K562 (cell line): Measurements from ENCODE around the gene SERF2. TPM values are rescaled to one million over a fixed set of nuclear protein-coding genes. Genes with fewer than 3 reads are reported as not detected.

Experiments used
- ARHGAP35 ChIP-seq: fragments of 450-650 bp; IDR thresholded peaks from 2 replicates; pipeline ENCODE4 v1.6.1; 2018; ENCODE audit not compliant: partially characterized antibody
- E2F6 ChIP-seq, 2 experiments: IDR thresholded peaks; 2 replicates each; pipeline ENCODE4 v1.6.1; 2011; ENCODE audit warnings: borderline replicate concordance in 1 of 2, control low read depth in 1 of 2, low read depth in 1 of 2, low read length in 1 of 2, mild to moderate bottlenecking in 1 of 2, mixed read lengths in 1 of 2, moderate library complexity in 1 of 2; ENCODE audit not compliant: insufficient read depth in 1 of 2, insufficient read length in 1 of 2, poor library complexity in 1 of 2, severe bottlenecking in 1 of 2; ENCODE audit errors: extremely low read depth in 1 of 2
- ESRRA ChIP-seq: fragments of 450-650 bp; IDR thresholded peaks from 2 replicates; pipeline ENCODE4 v1.6.1; 2014; ENCODE audit warnings: low read depth, mild to moderate bottlenecking, moderate library complexity, borderline replicate concordance
- FOXP1 ChIP-seq: sonication (generic); formaldehyde crosslinking; IDR thresholded peaks from 2 replicates; pipeline ENCODE4 v1.8.0; 2022; ENCODE audit warnings: mild to moderate bottlenecking, missing genetic modification reagents
- NCOR1 ChIP-seq: fragments of 450-650 bp; IDR thresholded peaks from 2 replicates; pipeline ENCODE4 v1.6.1; 2016; ENCODE audit warnings: mild to moderate bottlenecking, moderate library complexity
- NFE2 ChIP-seq: IDR thresholded peaks from 2 replicates; pipeline ENCODE4 v1.6.1; 2014; ENCODE audit warnings: antibody characterized with exemption, low read depth
- NUFIP1 ChIP-seq: fragments of 450-650 bp; IDR thresholded peaks from 2 replicates; pipeline ENCODE4 v1.6.1; 2018; ENCODE audit not compliant: partially characterized antibody
- RNF2 ChIP-seq: sonication (generic); IDR thresholded peaks from 2 replicates; pipeline ENCODE4 v1.6.1; 2016
- SAFB2 ChIP-seq: fragments of 200-400 bp; formaldehyde crosslinking; IDR thresholded peaks from 2 replicates; pipeline ENCODE4 v1.6.1; 2018; ENCODE audit warnings: borderline replicate concordance, low read length, low read depth, moderate library complexity; ENCODE audit not compliant: severe bottlenecking
- ZNF133 ChIP-seq: fragments of 250-450 bp; sonication (Bioruptor Pico); IDR thresholded peaks from 2 replicates; pipeline ENCODE4 v1.4.0; 2020; ENCODE audit warnings: mild to moderate bottlenecking
- ZNF830 ChIP-seq: fragments of 250-450 bp; sonication (Bioruptor Pico); IDR thresholded peaks from 2 replicates; pipeline ENCODE4 v1.5.0; 2021; ENCODE audit warnings: mild to moderate bottlenecking
- polyA plus RNA-seq, 8 experiments: library from polyadenylated mRNA; depleted of rRNA in 4 of 8; stranded (reverse) in 5 of 8; unstranded in 3 of 8; fragments of >200 nt; fragmentation: Nextera tagmentation in 2 of 8; fragmentation: Illumina TruSeq in 1 of 8; extraction: Ambion mirVana in 2 of 8; extraction: Trizol in 1 of 8; gene quantifications; 2 replicates each; pipeline versions ENCODE4 v1.2.1 to v1.2.3, GENCODE V29; 2011 to 2014; ENCODE audit warnings: inconsistent platforms in 1 of 8, missing spikeins in 1 of 8
- total RNA-seq, 7 experiments: library from RNA; depleted of rRNA in 6 of 7; stranded (reverse); fragments of >200 nt in 6 of 7; fragmentation: Illumina TruSeq in 2 of 7; extraction: Trizol in 2 of 7; gene quantifications; 2 replicates each; pipeline versions ENCODE4 v1.2.1 to v1.2.3, GENCODE V29; 2011 to 2021; ENCODE audit warnings: low replicate concordance in 1 of 7
- TF ChIP-seq, protein P1 (sequence below): sonication (generic); formaldehyde crosslinking; IDR thresholded peaks from 2 replicates; pipeline ENCODE4 v1.8.0; 2022; ENCODE audit warnings: mild to moderate bottlenecking, missing genetic modification reagents
- TF ChIP-seq, protein P2 (sequence below): sonication (generic); formaldehyde crosslinking; IDR thresholded peaks from 2 replicates; pipeline ENCODE4 v1.8.0; 2023; ENCODE audit warnings: mild to moderate bottlenecking, missing genetic modification reagents
- TF ChIP-seq, protein P3 (sequence below): fragments of 200-400 bp; formaldehyde crosslinking; IDR thresholded peaks from 2 replicates; pipeline ENCODE4 v1.6.1; 2017; ENCODE audit warnings: mild to moderate bottlenecking, low read depth, low read length, moderate library complexity
- TF ChIP-seq, protein P4 (sequence below): fragments of 450-650 bp; IDR thresholded peaks from 2 replicates; pipeline ENCODE4 v1.7.0; 2016; ENCODE audit warnings: borderline replicate concordance
- TF ChIP-seq, protein P5 (sequence below): fragments of 450-650 bp; IDR thresholded peaks from 2 replicates; pipeline ENCODE4 v1.6.1; 2016; ENCODE audit warnings: low read depth, mild to moderate bottlenecking, moderate library complexity

Gene SERF2
- total and polyA plus RNA-seq, 9 of the 15 experiments (the other 6 are each of a cell fraction or from before 2014, with no cell fraction given) = 497 to 3,360 (median 867) TPM

DNA sequence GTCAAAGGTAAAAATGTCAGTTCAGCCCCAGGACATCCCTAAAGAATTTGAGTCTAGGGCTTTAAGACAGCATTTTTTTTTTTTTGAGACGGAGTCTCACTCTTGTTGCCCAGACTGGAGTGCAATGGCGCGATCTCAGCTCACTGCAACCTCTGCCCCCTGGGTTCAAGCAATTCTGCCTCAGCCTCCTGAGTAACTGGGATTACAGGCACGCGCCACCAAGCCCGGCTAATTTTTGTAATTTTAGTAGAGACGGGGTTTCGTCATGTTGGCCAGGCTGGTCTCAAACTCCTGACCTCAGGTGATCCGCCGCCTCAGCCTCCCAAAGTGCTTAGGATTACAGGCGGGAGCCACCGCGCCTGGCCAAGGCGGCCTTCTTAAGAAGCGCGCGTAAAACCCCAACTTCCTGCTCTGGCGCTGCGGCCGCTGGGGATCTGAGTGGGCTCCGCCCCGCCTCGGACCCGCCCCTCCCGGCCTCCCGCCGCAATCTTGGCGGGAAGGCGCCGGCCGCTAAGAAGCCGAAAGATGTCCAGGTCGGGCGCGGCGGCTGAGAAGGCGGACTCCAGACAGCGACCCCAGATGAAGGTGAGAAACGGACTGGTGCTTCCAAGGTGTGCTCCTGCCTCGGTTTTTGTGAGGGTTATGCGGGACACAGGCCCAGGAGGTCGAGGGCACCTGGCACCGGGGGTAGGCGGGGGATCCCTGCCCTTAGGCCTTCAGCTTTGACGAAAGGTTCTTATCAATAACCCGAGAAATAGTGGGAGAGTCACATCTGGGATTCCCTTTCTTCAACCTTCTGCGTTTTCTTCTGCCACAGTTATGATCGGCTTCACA lies 34.6 kb downstream of the SERF2 start, which contains the start of gene WDR76 (continued):
- TF ChIP-seq, protein P1, sequence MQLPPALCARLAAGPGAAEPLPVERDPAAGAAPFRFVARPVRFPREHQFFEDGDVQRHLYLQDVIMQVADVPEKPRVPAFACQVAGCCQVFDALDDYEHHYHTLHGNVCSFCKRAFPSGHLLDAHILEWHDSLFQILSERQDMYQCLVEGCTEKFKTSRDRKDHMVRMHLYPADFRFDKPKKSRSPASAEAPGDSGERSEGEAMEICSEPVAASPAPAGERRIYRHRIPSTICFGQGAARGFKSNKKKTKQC = peak; percentile 81
- TF ChIP-seq RNF2 (peak; percentile 70), FOXP1 (CRISPR knock-in tag) (peak; percentile 50; the same call in 1 of the 2 replicates), ZNF133 (no peak), ARHGAP35 (no peak), ZNF830 (CRISPR knock-in tag) (no peak), SAFB2 (no peak), NCOR1 (no peak), E2F6 (IDR thresholded peaks at IDR 0.05; ENCODE audit: borderline replicate concordance in 1 of 2, extremely low read depth in 1 of 2, insufficient read depth in 1 of 2, insufficient read length in 1 of 2, low read depth in 1 of 2, low read length in 1 of 2, poor library complexity in 1 of 2, severe bottlenecking in 1 of 2) (peak; percentile 89 to 97), ESRRA (peak; percentile 53; the same call in 1 of the 2 replicates), NUFIP1 (no peak), NFE2 (no peak)
- TF ChIP-seq, protein P2, sequence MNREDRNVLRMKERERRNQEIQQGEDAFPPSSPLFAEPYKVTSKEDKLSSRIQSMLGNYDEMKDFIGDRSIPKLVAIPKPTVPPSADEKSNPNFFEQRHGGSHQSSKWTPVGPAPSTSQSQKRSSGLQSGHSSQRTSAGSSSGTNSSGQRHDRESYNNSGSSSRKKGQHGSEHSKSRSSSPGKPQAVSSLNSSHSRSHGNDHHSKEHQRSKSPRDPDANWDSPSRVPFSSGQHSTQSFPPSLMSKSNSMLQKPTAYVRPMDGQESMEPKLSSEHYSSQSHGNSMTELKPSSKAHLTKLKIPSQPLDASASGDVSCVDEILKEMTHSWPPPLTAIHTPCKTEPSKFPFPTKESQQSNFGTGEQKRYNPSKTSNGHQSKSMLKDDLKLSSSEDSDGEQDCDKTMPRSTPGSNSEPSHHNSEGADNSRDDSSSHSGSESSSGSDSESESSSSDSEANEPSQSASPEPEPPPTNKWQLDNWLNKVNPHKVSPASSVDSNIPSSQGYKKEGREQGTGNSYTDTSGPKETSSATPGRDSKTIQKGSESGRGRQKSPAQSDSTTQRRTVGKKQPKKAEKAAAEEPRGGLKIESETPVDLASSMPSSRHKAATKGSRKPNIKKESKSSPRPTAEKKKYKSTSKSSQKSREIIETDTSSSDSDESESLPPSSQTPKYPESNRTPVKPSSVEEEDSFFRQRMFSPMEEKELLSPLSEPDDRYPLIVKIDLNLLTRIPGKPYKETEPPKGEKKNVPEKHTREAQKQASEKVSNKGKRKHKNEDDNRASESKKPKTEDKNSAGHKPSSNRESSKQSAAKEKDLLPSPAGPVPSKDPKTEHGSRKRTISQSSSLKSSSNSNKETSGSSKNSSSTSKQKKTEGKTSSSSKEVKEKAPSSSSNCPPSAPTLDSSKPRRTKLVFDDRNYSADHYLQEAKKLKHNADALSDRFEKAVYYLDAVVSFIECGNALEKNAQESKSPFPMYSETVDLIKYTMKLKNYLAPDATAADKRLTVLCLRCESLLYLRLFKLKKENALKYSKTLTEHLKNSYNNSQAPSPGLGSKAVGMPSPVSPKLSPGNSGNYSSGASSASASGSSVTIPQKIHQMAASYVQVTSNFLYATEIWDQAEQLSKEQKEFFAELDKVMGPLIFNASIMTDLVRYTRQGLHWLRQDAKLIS = peak; percentile 94
- TF ChIP-seq, protein P3, sequence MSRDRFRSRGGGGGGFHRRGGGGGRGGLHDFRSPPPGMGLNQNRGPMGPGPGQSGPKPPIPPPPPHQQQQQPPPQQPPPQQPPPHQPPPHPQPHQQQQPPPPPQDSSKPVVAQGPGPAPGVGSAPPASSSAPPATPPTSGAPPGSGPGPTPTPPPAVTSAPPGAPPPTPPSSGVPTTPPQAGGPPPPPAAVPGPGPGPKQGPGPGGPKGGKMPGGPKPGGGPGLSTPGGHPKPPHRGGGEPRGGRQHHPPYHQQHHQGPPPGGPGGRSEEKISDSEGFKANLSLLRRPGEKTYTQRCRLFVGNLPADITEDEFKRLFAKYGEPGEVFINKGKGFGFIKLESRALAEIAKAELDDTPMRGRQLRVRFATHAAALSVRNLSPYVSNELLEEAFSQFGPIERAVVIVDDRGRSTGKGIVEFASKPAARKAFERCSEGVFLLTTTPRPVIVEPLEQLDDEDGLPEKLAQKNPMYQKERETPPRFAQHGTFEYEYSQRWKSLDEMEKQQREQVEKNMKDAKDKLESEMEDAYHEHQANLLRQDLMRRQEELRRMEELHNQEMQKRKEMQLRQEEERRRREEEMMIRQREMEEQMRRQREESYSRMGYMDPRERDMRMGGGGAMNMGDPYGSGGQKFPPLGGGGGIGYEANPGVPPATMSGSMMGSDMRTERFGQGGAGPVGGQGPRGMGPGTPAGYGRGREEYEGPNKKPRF = no peak
- TF ChIP-seq, protein P4, sequence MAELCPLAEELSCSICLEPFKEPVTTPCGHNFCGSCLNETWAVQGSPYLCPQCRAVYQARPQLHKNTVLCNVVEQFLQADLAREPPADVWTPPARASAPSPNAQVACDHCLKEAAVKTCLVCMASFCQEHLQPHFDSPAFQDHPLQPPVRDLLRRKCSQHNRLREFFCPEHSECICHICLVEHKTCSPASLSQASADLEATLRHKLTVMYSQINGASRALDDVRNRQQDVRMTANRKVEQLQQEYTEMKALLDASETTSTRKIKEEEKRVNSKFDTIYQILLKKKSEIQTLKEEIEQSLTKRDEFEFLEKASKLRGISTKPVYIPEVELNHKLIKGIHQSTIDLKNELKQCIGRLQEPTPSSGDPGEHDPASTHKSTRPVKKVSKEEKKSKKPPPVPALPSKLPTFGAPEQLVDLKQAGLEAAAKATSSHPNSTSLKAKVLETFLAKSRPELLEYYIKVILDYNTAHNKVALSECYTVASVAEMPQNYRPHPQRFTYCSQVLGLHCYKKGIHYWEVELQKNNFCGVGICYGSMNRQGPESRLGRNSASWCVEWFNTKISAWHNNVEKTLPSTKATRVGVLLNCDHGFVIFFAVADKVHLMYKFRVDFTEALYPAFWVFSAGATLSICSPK = no peak
- TF ChIP-seq, protein P5, sequence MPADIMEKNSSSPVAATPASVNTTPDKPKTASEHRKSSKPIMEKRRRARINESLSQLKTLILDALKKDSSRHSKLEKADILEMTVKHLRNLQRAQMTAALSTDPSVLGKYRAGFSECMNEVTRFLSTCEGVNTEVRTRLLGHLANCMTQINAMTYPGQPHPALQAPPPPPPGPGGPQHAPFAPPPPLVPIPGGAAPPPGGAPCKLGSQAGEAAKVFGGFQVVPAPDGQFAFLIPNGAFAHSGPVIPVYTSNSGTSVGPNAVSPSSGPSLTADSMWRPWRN = peak; percentile 26; the same call in 1 of the 2 replicates
